SK-N-SH treated with all-trans-retinoic acid at 6 μM for 48 hours (cell line): ENCODE results near the gene TNFSF13.

Experiments used
- ATAC-seq: fragments of 200-7000 bp; cut with Tn5 transposase; 3 replicates; pipeline ENCODE4 v1.9.1; 2020; ENCODE audit warnings: mild to moderate bottlenecking, moderate library complexity
- ARNTL ChIP-seq: fragments of 450-650 bp; formaldehyde crosslinking; IDR thresholded peaks from 2 replicates; pipeline ENCODE4 v1.5.0; 2020; ENCODE audit warnings: low read depth, mild to moderate bottlenecking, moderate library complexity, borderline replicate concordance
- BACH2 ChIP-seq: fragments of 250-450 bp; sonication (Bioruptor Pico); IDR thresholded peaks from 2 replicates; pipeline ENCODE4 v1.9.0; 2021; ENCODE audit warnings: mild to moderate bottlenecking, borderline replicate concordance
- CSRNP3 ChIP-seq: fragments of 250-450 bp; sonication (Bioruptor Pico); IDR thresholded peaks from 2 replicates; pipeline ENCODE4 v1.5.1; 2021; ENCODE audit warnings: mild to moderate bottlenecking, moderate library complexity
- ESRRG ChIP-seq: fragments of 250-450 bp; sonication (Bioruptor Pico); IDR thresholded peaks from 2 replicates; pipeline ENCODE4 v1.6.1; 2021; ENCODE audit warnings: mild to moderate bottlenecking
- GLIS3 ChIP-seq: fragments of 250-450 bp; sonication (Bioruptor Pico); IDR thresholded peaks from 2 replicates; pipeline ENCODE4 v1.5.0; 2020; ENCODE audit warnings: mild to moderate bottlenecking, moderate library complexity
- ISL1 ChIP-seq: fragments of 250-450 bp; sonication (Bioruptor Pico); IDR thresholded peaks from 2 replicates; pipeline ENCODE4 v2.1.2; 2022; ENCODE audit warnings: mild to moderate bottlenecking, moderate library complexity
- OSR1 ChIP-seq: fragments of 250-450 bp; sonication (Bioruptor Pico); IDR thresholded peaks from 2 replicates; pipeline ENCODE4 v1.8.0; 2022; ENCODE audit warnings: moderate library complexity, mild to moderate bottlenecking, inconsistent platforms
- PPARA ChIP-seq: fragments of 250-450 bp; sonication (Bioruptor Pico); IDR thresholded peaks from 2 replicates; pipeline ENCODE4 v1.5.0; 2020; ENCODE audit warnings: mild to moderate bottlenecking, borderline replicate concordance
- RARB ChIP-seq: fragments of 250-450 bp; sonication (Bioruptor Pico); IDR thresholded peaks from 2 replicates; pipeline ENCODE4 v1.8.0; 2021; ENCODE audit warnings: mild to moderate bottlenecking, moderate library complexity
- SNAI2 ChIP-seq: fragments of 250-450 bp; sonication (Bioruptor Pico); IDR thresholded peaks from 2 replicates; pipeline ENCODE4 v1.5.0; 2020; ENCODE audit warnings: mild to moderate bottlenecking, moderate library complexity
- TCF4 ChIP-seq: fragments of 250-450 bp; sonication (Bioruptor Pico); IDR thresholded peaks from 2 replicates; pipeline ENCODE4 v1.8.0; 2021; ENCODE audit warnings: mild to moderate bottlenecking, moderate library complexity, borderline replicate concordance
- TOX ChIP-seq: fragments of 250-450 bp; sonication (Bioruptor Pico); IDR thresholded peaks from 2 replicates; pipeline ENCODE4 v1.8.0; 2021; ENCODE audit warnings: mild to moderate bottlenecking, moderate library complexity, borderline replicate concordance
- TSHZ2 ChIP-seq: fragments of 250-450 bp; sonication (Bioruptor Pico); IDR thresholded peaks from 2 replicates; pipeline ENCODE4 v1.5.0; 2020; ENCODE audit warnings: mild to moderate bottlenecking, moderate library complexity
- ZC3H10 ChIP-seq: fragments of 250-450 bp; sonication (Bioruptor Pico); IDR thresholded peaks from 2 replicates; pipeline ENCODE4 v1.5.1; 2021; ENCODE audit warnings: mild to moderate bottlenecking, moderate library complexity
- ZFP30 ChIP-seq: fragments of 450-650 bp; formaldehyde crosslinking; IDR thresholded peaks from 2 replicates; pipeline ENCODE4 v1.5.0; 2022; ENCODE audit warnings: mild to moderate bottlenecking, moderate library complexity
- ZNF565 ChIP-seq: fragments of 450-650 bp; formaldehyde crosslinking; conservative IDR thresholded peaks from 2 replicates; pipeline ENCODE4 v1.5.0; 2020; ENCODE audit warnings: low read depth, mild to moderate bottlenecking, moderate library complexity
- ZNF70 ChIP-seq: fragments of 450-650 bp; formaldehyde crosslinking; IDR thresholded peaks from 2 replicates; pipeline ENCODE4 v1.5.0; 2020; ENCODE audit warnings: mild to moderate bottlenecking, moderate library complexity
- ZNF8 ChIP-seq: fragments of 450-650 bp; formaldehyde crosslinking; IDR thresholded peaks from 2 replicates; pipeline ENCODE4 v1.5.0; 2020; ENCODE audit warnings: mild to moderate bottlenecking, moderate library complexity
- TF ChIP-seq, protein P1 (sequence below): fragments of 250-450 bp; sonication (Bioruptor Pico); IDR thresholded peaks from 2 replicates; pipeline ENCODE4 v1.8.0; 2021; ENCODE audit warnings: low read depth, mild to moderate bottlenecking, moderate library complexity, borderline replicate concordance
- TF ChIP-seq, protein P2 (sequence below): fragments of 250-450 bp; sonication (Bioruptor Pico); IDR thresholded peaks from 2 replicates; pipeline ENCODE4 v1.5.1; 2020; ENCODE audit warnings: low read depth, mild to moderate bottlenecking, moderate library complexity
- TF ChIP-seq, protein P3 (sequence below): fragments of 250-450 bp; sonication (Bioruptor Pico); IDR thresholded peaks from 2 replicates; pipeline ENCODE4 v1.8.0; 2020; ENCODE audit warnings: mild to moderate bottlenecking, moderate library complexity, borderline replicate concordance

Gene TNFSF13

DNA sequence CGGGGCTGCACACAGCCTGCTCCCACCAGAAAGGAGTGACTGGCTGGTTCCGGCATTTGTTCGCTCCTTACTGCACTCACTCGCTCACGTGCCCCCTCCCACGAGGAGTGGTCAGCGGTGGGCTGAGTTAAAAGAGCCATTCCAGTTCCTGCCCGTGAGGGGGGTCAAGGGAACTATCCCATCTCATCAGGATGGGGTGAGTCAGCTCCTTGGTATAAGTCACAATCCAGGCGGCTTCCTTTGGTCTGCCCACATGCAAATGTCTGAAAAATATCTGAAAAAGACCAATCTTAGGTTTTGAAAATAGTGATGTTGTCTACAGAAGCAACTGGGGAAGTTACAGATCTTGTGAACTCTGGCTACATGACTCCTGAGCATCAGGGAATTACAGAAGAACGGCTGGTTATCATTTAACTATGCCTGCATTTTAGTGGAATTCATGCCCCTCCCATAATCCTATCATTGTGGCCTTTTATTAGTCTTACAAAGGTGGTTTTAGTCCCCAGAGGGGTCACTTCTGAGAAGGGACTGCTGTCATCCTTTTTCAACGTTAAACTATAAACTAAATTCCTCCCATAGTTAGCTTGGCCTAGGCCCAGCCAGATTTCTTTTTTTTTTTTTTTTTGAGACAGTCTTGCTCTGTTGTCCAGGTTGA lies 19.5 kb upstream of the TNFSF13 start:
- TF ChIP-seq, protein P1, sequence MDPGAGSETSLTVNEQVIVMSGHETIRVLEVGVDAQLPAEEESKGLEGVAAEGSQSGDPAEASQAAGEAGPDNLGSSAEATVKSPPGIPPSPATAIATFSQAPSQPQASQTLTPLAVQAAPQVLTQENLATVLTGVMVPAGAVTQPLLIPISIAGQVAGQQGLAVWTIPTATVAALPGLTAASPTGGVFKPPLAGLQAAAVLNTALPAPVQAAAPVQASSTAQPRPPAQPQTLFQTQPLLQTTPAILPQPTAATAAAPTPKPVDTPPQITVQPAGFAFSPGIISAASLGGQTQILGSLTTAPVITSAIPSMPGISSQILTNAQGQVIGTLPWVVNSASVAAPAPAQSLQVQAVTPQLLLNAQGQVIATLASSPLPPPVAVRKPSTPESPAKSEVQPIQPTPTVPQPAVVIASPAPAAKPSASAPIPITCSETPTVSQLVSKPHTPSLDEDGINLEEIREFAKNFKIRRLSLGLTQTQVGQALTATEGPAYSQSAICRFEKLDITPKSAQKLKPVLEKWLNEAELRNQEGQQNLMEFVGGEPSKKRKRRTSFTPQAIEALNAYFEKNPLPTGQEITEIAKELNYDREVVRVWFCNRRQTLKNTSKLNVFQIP (CRISPR knock-in tag): no peak
- TF ChIP-seq SNAI2 (CRISPR knock-in tag) (no peak), ZC3H10 (CRISPR knock-in tag) (no peak), ARNTL (no peak), RARB (no peak), PPARA (CRISPR knock-in tag) (no peak), TSHZ2 (CRISPR knock-in tag) (no peak), GLIS3 (no peak), TOX (CRISPR knock-in tag) (no peak), BACH2 (no peak), ZNF70 (CRISPR knock-in tag) (no peak), CSRNP3 (no peak), ISL1 (CRISPR knock-in tag) (no peak), OSR1 (CRISPR knock-in tag) (no peak), TCF4 (CRISPR knock-in tag) (no peak), ZNF8 (no peak), ZNF565 (no peak)
- TF ChIP-seq, protein P2, sequence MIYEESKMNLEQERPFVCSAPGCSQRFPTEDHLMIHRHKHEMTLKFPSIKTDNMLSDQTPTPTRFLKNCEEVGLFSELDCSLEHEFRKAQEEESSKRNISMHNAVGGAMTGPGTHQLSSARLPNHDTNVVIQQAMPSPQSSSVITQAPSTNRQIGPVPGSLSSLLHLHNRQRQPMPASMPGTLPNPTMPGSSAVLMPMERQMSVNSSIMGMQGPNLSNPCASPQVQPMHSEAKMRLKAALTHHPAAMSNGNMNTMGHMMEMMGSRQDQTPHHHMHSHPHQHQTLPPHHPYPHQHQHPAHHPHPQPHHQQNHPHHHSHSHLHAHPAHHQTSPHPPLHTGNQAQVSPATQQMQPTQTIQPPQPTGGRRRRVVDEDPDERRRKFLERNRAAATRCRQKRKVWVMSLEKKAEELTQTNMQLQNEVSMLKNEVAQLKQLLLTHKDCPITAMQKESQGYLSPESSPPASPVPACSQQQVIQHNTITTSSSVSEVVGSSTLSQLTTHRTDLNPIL: no peak
- TF ChIP-seq, protein P3, sequence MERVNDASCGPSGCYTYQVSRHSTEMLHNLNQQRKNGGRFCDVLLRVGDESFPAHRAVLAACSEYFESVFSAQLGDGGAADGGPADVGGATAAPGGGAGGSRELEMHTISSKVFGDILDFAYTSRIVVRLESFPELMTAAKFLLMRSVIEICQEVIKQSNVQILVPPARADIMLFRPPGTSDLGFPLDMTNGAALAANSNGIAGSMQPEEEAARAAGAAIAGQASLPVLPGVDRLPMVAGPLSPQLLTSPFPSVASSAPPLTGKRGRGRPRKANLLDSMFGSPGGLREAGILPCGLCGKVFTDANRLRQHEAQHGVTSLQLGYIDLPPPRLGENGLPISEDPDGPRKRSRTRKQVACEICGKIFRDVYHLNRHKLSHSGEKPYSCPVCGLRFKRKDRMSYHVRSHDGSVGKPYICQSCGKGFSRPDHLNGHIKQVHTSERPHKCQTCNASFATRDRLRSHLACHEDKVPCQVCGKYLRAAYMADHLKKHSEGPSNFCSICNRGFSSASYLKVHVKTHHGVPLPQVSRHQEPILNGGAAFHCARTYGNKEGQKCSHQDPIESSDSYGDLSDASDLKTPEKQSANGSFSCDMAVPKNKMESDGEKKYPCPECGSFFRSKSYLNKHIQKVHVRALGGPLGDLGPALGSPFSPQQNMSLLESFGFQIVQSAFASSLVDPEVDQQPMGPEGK (CRISPR knock-in tag): no peak
- no peak for ATAC-seq

GRCh38 chr17:7541074-7541621 lies 17.4 kb upstream of the TNFSF13 start:
- no peak for ATAC-seq
- no peak for TF ChIP-seq ZNF565
- TF ChIP-seq PPARA (CRISPR knock-in tag): no peak
- TF ChIP-seq, protein P2: no peak
- TF ChIP-seq ZNF70 (CRISPR knock-in tag): no peak

DNA sequence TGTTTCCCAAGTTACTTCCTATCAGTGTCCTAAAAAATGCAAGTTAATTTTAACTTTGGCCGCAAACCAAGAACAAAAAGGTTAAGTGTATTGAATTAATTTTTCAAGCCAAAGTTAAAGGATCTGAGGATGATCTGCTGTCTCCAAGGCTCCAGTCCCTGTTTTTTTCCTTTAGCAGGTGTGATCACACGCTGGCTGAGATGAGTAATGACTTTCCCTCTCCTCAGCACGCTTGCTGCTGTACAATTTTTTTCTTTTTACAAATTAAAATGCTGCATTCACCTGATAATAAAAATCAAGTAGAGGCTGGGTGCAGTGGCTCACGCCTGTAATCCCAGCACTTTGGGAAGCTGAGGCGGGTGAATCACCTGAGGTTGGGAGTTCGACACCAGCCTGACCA lies 13.6 kb upstream of the TNFSF13 start:
- TF ChIP-seq ZFP30 (CRISPR knock-in tag): no peak
- no peak for TF ChIP-seq ARNTL
- no peak for TF ChIP-seq ZNF8
- TF ChIP-seq ZC3H10 (CRISPR knock-in tag): no peak
- no peak for TF ChIP-seq TOX (CRISPR knock-in tag)
- no peak for TF ChIP-seq SNAI2 (CRISPR knock-in tag)
- TF ChIP-seq ESRRG: no peak
- TF ChIP-seq, protein P3 (CRISPR knock-in tag): no peak
- no peak for TF ChIP-seq ZNF70 (CRISPR knock-in tag)
- TF ChIP-seq PPARA (CRISPR knock-in tag): no peak
- no peak for TF ChIP-seq BACH2
- TF ChIP-seq CSRNP3: no peak
- TF ChIP-seq, protein P2: no peak
- no peak for ATAC-seq
